HepG2 (cell line): Measurements from ENCODE around the gene ZDHHC15. TPM values are rescaled to one million over a fixed set of nuclear protein-coding genes. Genes with fewer than 3 reads are reported as not detected.

Source experiments
- ATAC-seq: fragments of 200-7000 bp; cut with Tn5 transposase; 3 replicates; pipeline ENCODE4 v1.9.1; 2020; ENCODE audit warnings: mild to moderate bottlenecking, moderate library complexity
- BruUV-seq: library from RNA; stranded (reverse); fragments of 400-500 nt; replicated peaks from 2 replicates; lab custom pipeline; 2021; lab: Mats Ljungman, UMichigan
- CTCF ChIA-PET: fragments of 300-600 bp; formaldehyde crosslinking; extraction: SDS; loops from one replicate; lab custom pipeline; 2021; ENCODE audit warnings: low total read pairs, inconsistent platforms, low intra/inter-chr PET ratio; lab: Yijun Ruan, JAX
- POLR2A ChIA-PET: fragments of 350-600 bp; sonication (Branson Sonifier 250); formaldehyde crosslinking; loops from one replicate; lab custom pipeline; 2020; ENCODE audit warnings: antibody characterized with exemption, inconsistent platforms; lab: Yijun Ruan, JAX
- DNase-seq: peaks from one replicate; pipeline ENCODE4 v3.0.0-alpha.2; 2015; ENCODE audit warnings: low spot score
- FAIRE-seq: peaks from 3 replicates; lab custom pipeline; 2011; peaks lifted over from hg19 to GRCh38; lab: Jason Lieb, UNC
- H2AFZ ChIP-seq: one replicate; pipeline ENCODE4 v1.6.1; 2011; ENCODE audit warnings: low read length, inconsistent platforms
- H3K27ac ChIP-seq: fragments of 300-600 bp; 3 replicates; pipeline ENCODE4 v1.8.0; 2011; ENCODE audit warnings: mixed run types, mild to moderate bottlenecking, mixed read lengths, low read length, inconsistent platforms; ENCODE audit not compliant: insufficient read depth; ENCODE audit errors: extremely low read length
- H3K27me3 ChIP-seq, 2 experiments: fragments of 200-600 bp in 1 of 2; 2 replicates in 1 of 2; 3 replicates in 1 of 2; pipeline versions ENCODE4 v1.6.0 to v1.8.0; 2011; ENCODE audit warnings: low read length in 2 of 2, mild to moderate bottlenecking in 2 of 2, moderate library complexity in 2 of 2, inconsistent platforms in 1 of 2; ENCODE audit not compliant: insufficient read depth in 2 of 2, control insufficient read depth in 1 of 2
- H3K36me3 ChIP-seq, 2 experiments: fragments of 200-600 bp in 1 of 2; replicated peaks in 1 of 2; 2 replicates in 1 of 2; 3 replicates in 1 of 2; pipeline versions ENCODE4 v1.5.1 to v1.8.0; 2011; ENCODE audit warnings: low read length in 2 of 2, inconsistent platforms in 1 of 2; ENCODE audit not compliant: insufficient read depth in 2 of 2, control insufficient read depth in 1 of 2
- H3K4me1 ChIP-seq: 2 replicates; pipeline ENCODE4 v1.5.1; 2012; ENCODE audit warnings: low read length, inconsistent platforms; ENCODE audit not compliant: insufficient read depth
- H3K4me2 ChIP-seq: 2 replicates; pipeline ENCODE4 v1.6.0; 2011; ENCODE audit warnings: low read depth, low read length, inconsistent platforms
- H3K4me3 ChIP-seq, 3 experiments: fragments of 200-600 bp in 1 of 3; sonication (generic), shearing (Covaris generic) in 1 of 3; replicated peaks in 1 of 3; 2 replicates each; pipeline ENCODE4 v1.5.1; 2011 to 2016; ENCODE audit warnings: low read length in 3 of 3, inconsistent platforms in 2 of 3, low read depth in 2 of 3, mild to moderate bottlenecking in 2 of 3, control low read depth in 1 of 3, mixed read lengths in 1 of 3; ENCODE audit not compliant: insufficient read depth in 1 of 3
- H3K79me2 ChIP-seq: one replicate; pipeline ENCODE4 v1.6.1; 2011; ENCODE audit warnings: low read length, inconsistent platforms; ENCODE audit not compliant: insufficient read depth
- H3K9ac ChIP-seq: 2 replicates; pipeline ENCODE4 v1.6.0; 2011; ENCODE audit warnings: mild to moderate bottlenecking, low read depth, low read length, inconsistent platforms; ENCODE audit not compliant: insufficient read depth
- H3K9me3 ChIP-seq: 2 replicates; pipeline ENCODE4 v1.5.1; 2012; ENCODE audit warnings: mild to moderate bottlenecking, low read length
- H4K20me1 ChIP-seq: 2 replicates; pipeline ENCODE4 v1.6.0; 2011; ENCODE audit warnings: inconsistent platforms, mild to moderate bottlenecking, low read length, moderate library complexity; ENCODE audit not compliant: insufficient read depth
- AHDC1 ChIP-seq: sonication (generic); formaldehyde crosslinking; IDR thresholded peaks from 2 replicates; pipeline ENCODE4 v1.5.1; 2020; ENCODE audit warnings: mild to moderate bottlenecking, missing genetic modification reagents, borderline replicate concordance
- CEBPZ ChIP-seq: IDR thresholded peaks from 2 replicates; pipeline ENCODE4 v1.6.1; 2012; ENCODE audit warnings: low read length, improper control_type of control experiment
- MXD4 ChIP-seq: IDR thresholded peaks from 2 replicates; pipeline ENCODE4 v1.6.1; 2016; ENCODE audit warnings: mild to moderate bottlenecking, missing biosample characterization, missing genetic modification reagents
- NFYC ChIP-seq: IDR thresholded peaks from 2 replicates; pipeline ENCODE4 v1.6.1; 2016; ENCODE audit warnings: missing genetic modification reagents, missing compliant biosample characterization
- NR2F1 ChIP-seq, 2 experiments: fragments of 450-650 bp in 1 of 2; formaldehyde crosslinking in 1 of 2; IDR thresholded peaks; 2 replicates each; pipeline versions ENCODE4 v1.5.0 to v1.6.1; 2016 to 2020; ENCODE audit warnings: mild to moderate bottlenecking in 1 of 2, missing compliant biosample characterization in 1 of 2, missing genetic modification reagents in 1 of 2, moderate library complexity in 1 of 2
- RORA ChIP-seq: sonication (generic); formaldehyde crosslinking; IDR thresholded peaks from 2 replicates; pipeline ENCODE4 v1.5.0; 2020; ENCODE audit warnings: mild to moderate bottlenecking, missing genetic modification reagents, moderate library complexity
- SCMH1 ChIP-seq: sonication (generic); formaldehyde crosslinking; IDR thresholded peaks from 2 replicates; pipeline ENCODE4 v1.9.0; 2021; ENCODE audit warnings: missing genetic modification reagents, mild to moderate bottlenecking, borderline replicate concordance
- ZKSCAN5 ChIP-seq: sonication (generic); formaldehyde crosslinking; IDR thresholded peaks from 2 replicates; pipeline ENCODE4 v1.5.1; 2020; ENCODE audit warnings: mild to moderate bottlenecking, missing genetic modification reagents
- ZNF232 ChIP-seq: sonication (generic); formaldehyde crosslinking; IDR thresholded peaks from 2 replicates; pipeline ENCODE4 v1.4.0; 2020; ENCODE audit warnings: missing genetic modification reagents, borderline replicate concordance
- ZNF24 ChIP-seq: fragments of 450-650 bp; IDR thresholded peaks from 2 replicates; pipeline ENCODE4 v1.6.1; 2017; ENCODE audit warnings: antibody characterized with exemption, mild to moderate bottlenecking
- ZNF546 ChIP-seq: sonication (generic); formaldehyde crosslinking; conservative IDR thresholded peaks from 2 replicates; pipeline ENCODE4 v1.8.1; 2023; ENCODE audit warnings: mild to moderate bottlenecking, missing genetic modification reagents
- ZNF549 ChIP-seq: sonication (generic); formaldehyde crosslinking; IDR thresholded peaks from 2 replicates; pipeline ENCODE4 v1.5.0; 2020; ENCODE audit warnings: missing genetic modification reagents
- WGBS: methylation state at CpG from one replicate; pipeline ENCODE4 v1.1.6; 2017; ENCODE audit warnings: low lambda C conversion rate; 5-methylcytosine and 5-hydroxymethylcytosine counted together
- in situ Hi-C: cut with HindIII; loops from 2 replicates; pipeline ENCODE4 v1.10.0; 2017; ENCODE audit warnings: low pct_unique_long_range_greater_than_20kb; ENCODE audit not compliant: extremely low pct_ligation_motif_present
- intact Hi-C: fragments of 100-400 bp; cut with micrococcal nuclease; formaldehyde crosslinking; loops from one replicate; pipeline ENCODE4 v1.10.0; 2022; ENCODE audit not compliant: unreplicated experiment
- polyA plus RNA-seq, 8 experiments: library from polyadenylated mRNA; depleted of rRNA in 3 of 8; stranded (reverse) in 7 of 8; unstranded in 1 of 8; fragments of >200 nt; fragmentation: Illumina TruSeq in 4 of 8; extraction: Trizol in 4 of 8; gene quantifications; 2 replicates each; pipeline versions ENCODE4 v1.2.1 to v1.2.3, GENCODE V29; 2011 to 2016; ENCODE audit warnings: low read depth in 4 of 8, missing spikeins in 1 of 8, mixed read lengths in 1 of 8; ENCODE audit not compliant: insufficient read depth in 1 of 8
- total RNA-seq, 5 experiments: library from RNA; depleted of rRNA; stranded (reverse); fragments of >200 nt; fragmentation: Illumina TruSeq; extraction: Trizol; gene quantifications; 2 replicates each; pipeline ENCODE4 v1.2.3, GENCODE V29; 2016; ENCODE audit warnings: low read depth in 1 of 5
- TF ChIP-seq, protein P1 (sequence below): sonication (generic); formaldehyde crosslinking; IDR thresholded peaks from 2 replicates; pipeline ENCODE4 v1.5.1; 2020; ENCODE audit warnings: mild to moderate bottlenecking, moderate library complexity, missing genetic modification reagents

The ZDHHC15 gene
- total and polyA plus RNA-seq, 2 of the 13 experiments (the other 11 are each of a cell fraction or from before 2014, with no cell fraction given): 0.20 TPM; not detected in 1

- no peak overlapping the region for H3K4me3 ChIP-seq
- no peak for ATAC-seq
- no peak for TF ChIP-seq ZKSCAN5 (CRISPR knock-in tag)
- TF ChIP-seq AHDC1 (CRISPR knock-in tag): no peak
- TF ChIP-seq MXD4: no peak
- no peak for TF ChIP-seq RORA (CRISPR knock-in tag)
- TF ChIP-seq NR2F1 (CRISPR knock-in tag; IDR thresholded peaks at IDR 0.05): no peak
- TF ChIP-seq ZNF24: no peak
- no peak for TF ChIP-seq ZNF546 (CRISPR knock-in tag)
- TF ChIP-seq ZNF232 (CRISPR knock-in tag): no peak
- no peak for TF ChIP-seq SCMH1 (CRISPR knock-in tag)
- TF ChIP-seq CEBPZ: no peak
- TF ChIP-seq, protein P1, sequence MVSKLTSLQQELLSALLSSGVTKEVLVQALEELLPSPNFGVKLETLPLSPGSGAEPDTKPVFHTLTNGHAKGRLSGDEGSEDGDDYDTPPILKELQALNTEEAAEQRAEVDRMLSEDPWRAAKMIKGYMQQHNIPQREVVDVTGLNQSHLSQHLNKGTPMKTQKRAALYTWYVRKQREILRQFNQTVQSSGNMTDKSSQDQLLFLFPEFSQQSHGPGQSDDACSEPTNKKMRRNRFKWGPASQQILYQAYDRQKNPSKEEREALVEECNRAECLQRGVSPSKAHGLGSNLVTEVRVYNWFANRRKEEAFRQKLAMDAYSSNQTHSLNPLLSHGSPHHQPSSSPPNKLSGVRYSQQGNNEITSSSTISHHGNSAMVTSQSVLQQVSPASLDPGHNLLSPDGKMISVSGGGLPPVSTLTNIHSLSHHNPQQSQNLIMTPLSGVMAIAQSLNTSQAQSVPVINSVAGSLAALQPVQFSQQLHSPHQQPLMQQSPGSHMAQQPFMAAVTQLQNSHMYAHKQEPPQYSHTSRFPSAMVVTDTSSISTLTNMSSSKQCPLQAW (CRISPR knock-in tag): no peak
- TF ChIP-seq NFYC (CRISPR knock-in tag): no peak
- no peak for TF ChIP-seq ZNF549 (CRISPR knock-in tag)
- TF ChIP-seq, all 625 proteins: peak for 0
- ChIA-PET POLR2A (no interaction called here), CTCF (no interaction called here)
- WGBS: 0% methylated on average over 1 of the region's 2 CpGs
- intact Hi-C loops: no loop called here
- Histone ChIP-seq H3K36me3 (no peaks in the 10 kb centered on the region), H3K27me3 (no peaks in the 10 kb centered on the region), H3K27ac (no peak overlapping the region), H4K20me1 (no peaks in the 10 kb centered on the region), H2AFZ (no peak overlapping the region), H3K4me1 (no peaks in the 10 kb centered on the region), H3K9me3 (no peaks in the 10 kb centered on the region), H3K9ac (no peak overlapping the region), H3K79me2 (no peaks in the 10 kb centered on the region), H3K4me2 (no peak overlapping the region)
- in situ Hi-C loops: no loop called here
- DNase-seq (no peak), FAIRE-seq (no peak)
- no TSS peak for BruUV-seq
Measured at GRCh38 chrX:75390470-75390869, 132.4 kb downstream of the ZDHHC15 start.
